ENCODE measurements around the gene AKAP3. TPM values are rescaled to one million over a fixed set of nuclear protein-coding genes. Genes with fewer than 3 reads are reported as not detected.

The AKAP3 gene
- total and polyA plus RNA-seq, 10 of the 15 experiments (the other 5 are each of a cell fraction or from before 2014, with no cell fraction given): 0.40 to 2.4 (median 1.3) TPM

DNA sequence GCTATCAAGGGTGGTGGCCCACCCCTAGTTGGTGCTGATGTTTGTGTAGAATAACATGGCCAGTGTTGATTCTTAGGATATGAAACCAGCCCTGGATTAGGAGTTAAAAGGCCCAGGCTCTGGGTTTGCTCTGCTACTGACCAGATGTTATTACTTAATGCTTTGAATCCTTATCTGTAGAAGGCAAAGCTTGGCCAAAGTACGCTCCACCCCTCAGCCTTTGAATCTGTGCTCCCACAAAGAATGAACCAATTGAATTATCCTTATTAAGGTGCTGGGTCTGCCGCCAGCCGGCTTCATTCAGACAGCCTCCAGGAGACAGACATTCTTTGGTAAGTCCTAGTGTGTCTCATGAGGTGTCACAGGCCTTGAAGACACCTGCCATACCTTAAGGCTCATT lies 41.8 kb downstream of the AKAP3 start (continued):
- TF ChIP-seq PML (IDR thresholded peaks at IDR 0.05; ENCODE audit: low read length) (no peak), ESRRA (IDR thresholded peaks at IDR 0.05; ENCODE audit: low read length) (no peak), EED (IDR thresholded peaks at IDR 0.05; ENCODE audit: low read depth) (no peak), MEF2B (IDR thresholded peaks at IDR 0.05; ENCODE audit: partially characterized antibody, poor library complexity, severe bottlenecking) (no peak), MYC (IDR thresholded peaks at IDR 0.05; ENCODE audit: insufficient read depth, insufficient read length, insufficient replicate concordance, low read length, severe bottlenecking) (no peak)
- TF ChIP-seq, protein P1, sequence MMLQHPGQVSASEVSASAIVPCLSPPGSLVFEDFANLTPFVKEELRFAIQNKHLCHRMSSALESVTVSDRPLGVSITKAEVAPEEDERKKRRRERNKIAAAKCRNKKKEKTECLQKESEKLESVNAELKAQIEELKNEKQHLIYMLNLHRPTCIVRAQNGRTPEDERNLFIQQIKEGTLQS (IDR thresholded peaks at IDR 0.05; ENCODE audit: borderline replicate concordance, extremely low read depth, low read depth, low read length): no peak

DNA sequence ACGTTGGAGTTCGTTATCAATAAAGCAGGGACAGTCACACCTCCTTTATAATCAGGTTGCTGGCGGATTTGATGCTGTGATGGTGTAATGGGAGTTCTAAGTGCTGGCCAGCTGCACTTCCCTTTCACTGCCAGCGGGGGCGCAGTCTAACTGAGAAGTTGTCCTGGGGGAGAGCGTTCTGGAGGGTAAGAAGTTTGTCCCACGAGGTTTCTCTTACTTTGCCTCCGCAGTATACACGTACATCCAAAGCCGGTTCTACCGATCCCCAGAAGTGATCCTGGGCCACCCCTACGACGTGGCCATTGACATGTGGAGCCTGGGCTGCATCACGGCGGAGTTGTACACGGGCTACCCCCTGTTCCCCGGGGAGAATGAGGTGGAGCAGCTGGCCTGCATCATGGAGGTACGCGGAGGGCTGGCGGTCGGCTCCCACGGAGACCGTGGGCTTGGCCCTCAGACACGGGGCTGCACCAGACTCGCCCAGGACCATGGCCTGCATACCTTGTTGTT lies 44.1 kb downstream of the AKAP3 start:
- Histone ChIP-seq H3K4me1 (ENCODE audit: control insufficient read depth, insufficient read depth, low read length) (no peaks in the 10 kb centered on the region), H3K4me3 (peak overlapping the region; percentile 78), H3K4me2 (ENCODE audit: control insufficient read depth, insufficient read depth) (peak overlapping the region; percentile 58; the same call in 1 of the 2 replicates), H2AFZ (ENCODE audit: control insufficient read depth, low read depth, low read length) (peak overlapping the region; percentile 93), H3K36me3 (ENCODE audit: control insufficient read depth in 2 of 2, insufficient read depth in 2 of 2, low read length in 1 of 2) (no peaks in the 10 kb centered on the region), H3K9ac (ENCODE audit: control insufficient read depth, insufficient read depth, low read length) (peak overlapping the region; percentile 84), H3K9me3 (replicated peaks; ENCODE audit: control insufficient read depth, insufficient read depth, low read length) (no peaks in the 10 kb centered on the region), H4K20me1 (ENCODE audit: control insufficient read depth, insufficient read depth) (no peaks in the 10 kb centered on the region), H3K27me3 (replicated peaks in 1 of 2; ENCODE audit: control insufficient read depth in 2 of 2, insufficient read depth in 2 of 2, low read length in 1 of 2) (no peaks in the 10 kb centered on the region), H3K27ac (ENCODE audit: control insufficient read depth, insufficient read depth) (peak overlapping the region; percentile 65), H3K79me2 (ENCODE audit: control insufficient read depth, insufficient read depth, low read length) (peaks cover 9% of the 10 kb centered on the region)
- under 1% methylated on average over 25 of the region's 25 CpGs for WGBS (ENCODE audit: insufficient coverage, insufficient replicate concordance, low lambda C conversion rate, missing lambda C conversion rate)
- peak; percentile 87 for FAIRE-seq
- ChIA-PET POLR2A (no interaction called here), CTCF (interaction anchor here (0.6 to 5.1 kb wide), 16 partner anchors 8 to 665 kb away, joined by 3 to 30 read pairs (median 4); partner anchors contain the start of genes AKAP3 and NDUFA9), RAD21 (ENCODE audit: unreplicated experiment) (interaction anchor here (1.2 to 2.7 kb wide), 3 partner anchors 16 to 44 kb away, joined by 3 to 14 read pairs (median 4); partner anchors contain the start of genes AKAP3 and NDUFA9), SMC1A (ENCODE audit: uncharacterized antibody, unreplicated experiment) (interaction anchor here (0.6 to 1.7 kb wide), 8 partner anchors 14 to 153 kb away, joined by 3 to 7 read pairs (median 3); partner anchors contain the start of genes AKAP3 and NDUFA9)
- intact Hi-C loops (cut with micrococcal nuclease; ENCODE audit: unreplicated experiment): loop anchor here (2.0 to 10.0 kb wide), 2 partner anchors 44 to 150 kb away; partner anchors contain the start of genes AKAP3 and NDUFA9
- in situ Hi-C loops (cut with MboI): no loop called here
- BruUV-seq (replicated peaks): no TSS peak
- ATAC-seq: peak; percentile 97
- DNase-seq (ENCODE audit: low read depth, low spot score): peak; percentile 68
- TF ChIP-seq, protein P2, sequence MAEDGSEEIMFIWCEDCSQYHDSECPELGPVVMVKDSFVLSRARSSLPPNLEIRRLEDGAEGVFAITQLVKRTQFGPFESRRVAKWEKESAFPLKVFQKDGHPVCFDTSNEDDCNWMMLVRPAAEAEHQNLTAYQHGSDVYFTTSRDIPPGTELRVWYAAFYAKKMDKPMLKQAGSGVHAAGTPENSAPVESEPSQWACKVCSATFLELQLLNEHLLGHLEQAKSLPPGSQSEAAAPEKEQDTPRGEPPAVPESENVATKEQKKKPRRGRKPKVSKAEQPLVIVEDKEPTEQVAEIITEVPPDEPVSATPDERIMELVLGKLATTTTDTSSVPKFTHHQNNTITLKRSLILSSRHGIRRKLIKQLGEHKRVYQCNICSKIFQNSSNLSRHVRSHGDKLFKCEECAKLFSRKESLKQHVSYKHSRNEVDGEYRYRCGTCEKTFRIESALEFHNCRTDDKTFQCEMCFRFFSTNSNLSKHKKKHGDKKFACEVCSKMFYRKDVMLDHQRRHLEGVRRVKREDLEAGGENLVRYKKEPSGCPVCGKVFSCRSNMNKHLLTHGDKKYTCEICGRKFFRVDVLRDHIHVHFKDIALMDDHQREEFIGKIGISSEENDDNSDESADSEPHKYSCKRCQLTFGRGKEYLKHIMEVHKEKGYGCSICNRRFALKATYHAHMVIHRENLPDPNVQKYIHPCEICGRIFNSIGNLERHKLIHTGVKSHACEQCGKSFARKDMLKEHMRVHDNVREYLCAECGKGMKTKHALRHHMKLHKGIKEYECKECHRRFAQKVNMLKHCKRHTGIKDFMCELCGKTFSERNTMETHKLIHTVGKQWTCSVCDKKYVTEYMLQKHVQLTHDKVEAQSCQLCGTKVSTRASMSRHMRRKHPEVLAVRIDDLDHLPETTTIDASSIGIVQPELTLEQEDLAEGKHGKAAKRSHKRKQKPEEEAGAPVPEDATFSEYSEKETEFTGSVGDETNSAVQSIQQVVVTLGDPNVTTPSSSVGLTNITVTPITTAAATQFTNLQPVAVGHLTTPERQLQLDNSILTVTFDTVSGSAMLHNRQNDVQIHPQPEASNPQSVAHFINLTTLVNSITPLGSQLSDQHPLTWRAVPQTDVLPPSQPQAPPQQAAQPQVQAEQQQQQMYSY (CRISPR knock-in tag; IDR thresholded peaks at IDR 0.05): no peak
- TF ChIP-seq JUNB (IDR thresholded peaks at IDR 0.05): no peak
- TF ChIP-seq NFYB (IDR thresholded peaks at IDR 0.05; ENCODE audit: insufficient read depth, low read depth, low read length): no peak
- no peak for TF ChIP-seq ZNF384 (IDR thresholded peaks at IDR 0.05; ENCODE audit: borderline replicate concordance, low read depth, low read length)
- TF ChIP-seq CBX3 (IDR thresholded peaks at IDR 0.05; ENCODE audit: borderline replicate concordance, low read depth): no peak
- TF ChIP-seq SREBF1 (IDR thresholded peaks at IDR 0.05; ENCODE audit: low read length): no peak
- TF ChIP-seq BMI1 (IDR thresholded peaks at IDR 0.05; ENCODE audit: borderline replicate concordance): no peak
- 0 out of 2 replicates have a peak, but pooled peaks have one; percentile 34 for TF ChIP-seq CHD2 (IDR thresholded peaks at IDR 0.05; ENCODE audit: borderline replicate concordance, low read depth, low read length)
- no peak for TF ChIP-seq EGR1 (IDR thresholded peaks at IDR 0.05; ENCODE audit: borderline replicate concordance in 1 of 2, low read depth in 2 of 2, low read length in 2 of 2)
- TF ChIP-seq EED (IDR thresholded peaks at IDR 0.05; ENCODE audit: low read depth): no peak
- no peak for TF ChIP-seq EZH2 (IDR thresholded peaks at IDR 0.05; ENCODE audit: borderline replicate concordance, control insufficient read depth, low read depth, low read length)
- TF ChIP-seq MTA3 (IDR thresholded peaks at IDR 0.05; ENCODE audit: borderline replicate concordance, low read length): no peak
- no peak for TF ChIP-seq HDAC2 (IDR thresholded peaks at IDR 0.05)
- no peak for TF ChIP-seq SRF (IDR thresholded peaks at IDR 0.05; ENCODE audit: low read depth in 2 of 2, low read length in 2 of 2)
